HG02981 (cell line): ENCODE data around the gene SYT2.
A peak's percentile ranks its signal among the peaks of the same experiment; 100 is the strongest.
"Not testable (repeated sequence)": the region's sequence is repeated elsewhere in the genome, so short reads cannot be mapped to it uniquely, and the experiment has no call there.

Experiments
- ATAC-seq: cut with Tn5 transposase; IDR thresholded peaks from one replicate; pipeline ENCODE4 v1.9.1; 2021; ENCODE audit warnings: mild to moderate bottlenecking, moderate library complexity; ENCODE audit not compliant: unreplicated experiment

SYT2 gene

DNA sequence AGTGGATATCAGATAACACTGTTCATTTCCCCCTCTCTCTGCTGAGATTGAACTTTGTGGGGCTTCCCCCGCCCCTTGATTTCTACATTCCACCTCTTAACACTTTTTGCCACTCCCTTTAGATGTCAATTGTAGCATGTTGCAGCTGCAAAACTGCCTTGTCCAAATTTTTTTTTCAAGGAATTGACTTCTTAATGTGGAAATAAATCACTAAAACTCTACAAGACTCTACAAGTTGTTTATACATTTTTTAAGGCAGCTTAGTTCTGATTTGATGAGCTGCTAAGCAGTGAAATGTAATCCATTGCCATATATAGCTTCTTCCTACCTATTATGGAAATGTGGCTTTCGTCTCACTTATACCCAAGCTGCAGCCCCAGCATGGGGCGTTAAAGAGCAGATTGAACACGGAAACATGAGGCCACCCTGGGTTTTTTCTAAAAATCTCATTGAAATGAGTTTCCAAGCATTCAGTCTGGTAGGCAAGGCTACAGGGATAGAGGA is 132.2 kb downstream of the SYT2 start:
- no peak for ATAC-seq

DNA sequence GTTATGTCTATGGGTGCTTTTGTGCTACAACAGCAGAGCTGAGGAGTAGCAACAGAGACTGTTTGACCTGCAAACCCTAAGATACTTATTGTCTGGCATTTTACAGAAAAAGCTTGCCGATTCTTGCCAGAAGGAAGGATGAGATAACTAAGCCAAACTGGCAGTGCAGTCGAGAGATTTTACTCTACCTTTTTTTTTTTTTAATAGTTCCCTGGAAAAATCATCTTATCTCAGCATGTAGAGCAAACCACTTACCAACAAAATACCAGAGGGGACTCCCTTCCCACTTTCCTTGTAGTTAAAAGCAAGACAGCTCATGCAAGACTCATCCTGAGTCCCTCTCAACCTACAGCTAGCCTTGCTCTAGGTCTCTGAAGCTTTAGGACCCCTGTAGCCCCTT is 132.9 kb downstream of the SYT2 start:
- ATAC-seq = no peak

DNA sequence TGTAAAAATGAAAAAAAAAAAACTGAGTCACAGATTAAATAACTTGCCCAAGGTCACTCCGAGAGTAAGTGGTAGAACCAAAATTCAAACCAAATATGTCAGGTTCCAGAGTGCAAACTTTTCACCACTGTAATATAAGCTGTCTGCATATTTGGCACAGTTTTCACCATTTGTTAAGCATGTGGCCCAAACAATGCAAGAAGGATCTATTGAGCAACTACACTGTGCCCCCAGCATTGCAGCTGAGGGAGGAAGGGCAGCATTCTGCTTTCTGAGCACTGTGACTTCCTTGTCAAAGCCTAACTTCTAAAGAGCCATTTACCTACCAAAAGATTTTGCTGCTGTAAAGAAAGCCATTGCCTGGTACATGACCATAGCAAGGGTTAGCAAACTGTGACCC is 133.4 kb downstream of the SYT2 start:
- no peak for ATAC-seq

DNA sequence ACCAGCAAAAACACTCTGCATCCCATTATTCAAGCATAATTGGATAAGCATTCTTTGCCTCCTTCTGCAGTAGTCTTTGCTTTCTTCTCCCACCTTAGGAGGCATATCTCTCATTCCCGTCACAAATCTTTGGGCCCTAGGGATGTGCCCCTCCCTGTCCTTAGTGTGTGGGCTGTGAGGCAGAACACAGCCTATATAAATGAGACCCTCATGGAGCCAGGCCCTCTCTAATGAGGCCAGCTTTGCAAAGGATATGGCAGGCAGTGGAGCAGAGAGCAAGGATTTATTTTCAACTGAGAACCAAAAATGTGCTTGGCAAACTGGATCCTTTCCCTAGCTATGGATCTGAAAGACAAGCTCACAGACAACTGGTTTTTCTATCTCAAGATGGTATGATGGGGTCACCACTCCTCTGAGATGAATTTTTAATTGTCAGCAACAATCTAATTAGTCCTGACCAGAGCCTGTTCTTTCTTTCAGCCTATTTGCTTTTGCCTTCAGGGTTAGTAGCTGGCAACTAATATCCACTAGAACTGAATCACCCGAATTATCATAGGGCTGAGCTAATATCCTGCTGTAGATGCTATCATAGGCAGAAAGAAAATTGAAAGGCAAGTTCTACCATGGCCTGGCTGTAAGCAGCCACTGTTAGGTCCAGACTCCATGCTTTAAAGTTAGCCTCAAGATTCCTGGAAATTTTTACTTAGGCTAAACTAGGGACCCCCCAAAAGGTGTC is 134.2 kb downstream of the SYT2 start:
- no peak for ATAC-seq

DNA sequence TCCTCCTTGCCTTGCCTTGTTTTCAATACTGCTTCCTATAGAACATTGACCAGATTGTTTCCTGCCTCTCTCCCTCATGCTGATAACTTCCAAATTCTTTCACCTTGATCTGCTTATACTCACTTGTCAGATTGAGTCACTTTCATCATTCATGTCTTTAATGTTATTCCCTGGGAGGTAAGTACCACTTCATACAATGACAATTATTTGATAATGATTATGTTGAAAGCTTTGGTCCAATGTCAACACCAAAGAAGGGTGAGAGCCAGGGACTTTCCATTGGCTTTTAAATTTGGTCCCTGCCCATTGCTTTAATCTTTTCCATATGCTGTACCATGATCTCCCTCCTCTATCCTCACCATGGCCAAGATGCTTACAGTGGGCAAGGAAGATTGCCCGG is 137.4 kb downstream of the SYT2 start:
- ATAC-seq = no peak

DNA sequence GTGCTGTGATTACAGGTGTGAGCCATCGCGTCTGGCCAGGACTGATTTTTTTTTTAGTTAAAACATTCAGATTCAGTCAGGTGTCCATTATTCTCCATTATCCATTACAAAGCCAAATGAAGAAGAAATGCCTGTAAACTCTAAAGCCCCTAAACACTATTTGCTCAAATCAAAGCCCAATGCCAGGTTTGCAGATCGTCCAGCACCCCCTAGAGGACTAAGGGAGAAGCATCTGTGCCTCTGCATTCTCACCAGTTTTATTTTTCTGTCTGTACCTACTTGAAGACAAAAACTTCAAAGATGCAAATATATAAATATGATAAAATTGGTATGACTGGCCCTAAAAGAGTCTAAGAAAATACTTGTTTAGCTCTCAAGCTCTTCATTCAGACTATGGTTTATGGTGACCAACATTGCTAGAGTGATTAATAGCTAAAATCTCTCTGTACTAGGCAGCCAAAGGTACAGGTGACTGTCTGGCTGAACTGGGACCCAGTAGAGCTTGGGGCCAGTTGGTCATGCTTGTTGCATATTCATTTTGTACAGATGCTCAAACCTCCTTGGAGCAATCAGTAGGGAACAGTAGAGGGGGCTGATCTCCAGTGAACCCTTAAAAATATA is 138.4 kb downstream of the SYT2 start:
- no peak for ATAC-seq

DNA sequence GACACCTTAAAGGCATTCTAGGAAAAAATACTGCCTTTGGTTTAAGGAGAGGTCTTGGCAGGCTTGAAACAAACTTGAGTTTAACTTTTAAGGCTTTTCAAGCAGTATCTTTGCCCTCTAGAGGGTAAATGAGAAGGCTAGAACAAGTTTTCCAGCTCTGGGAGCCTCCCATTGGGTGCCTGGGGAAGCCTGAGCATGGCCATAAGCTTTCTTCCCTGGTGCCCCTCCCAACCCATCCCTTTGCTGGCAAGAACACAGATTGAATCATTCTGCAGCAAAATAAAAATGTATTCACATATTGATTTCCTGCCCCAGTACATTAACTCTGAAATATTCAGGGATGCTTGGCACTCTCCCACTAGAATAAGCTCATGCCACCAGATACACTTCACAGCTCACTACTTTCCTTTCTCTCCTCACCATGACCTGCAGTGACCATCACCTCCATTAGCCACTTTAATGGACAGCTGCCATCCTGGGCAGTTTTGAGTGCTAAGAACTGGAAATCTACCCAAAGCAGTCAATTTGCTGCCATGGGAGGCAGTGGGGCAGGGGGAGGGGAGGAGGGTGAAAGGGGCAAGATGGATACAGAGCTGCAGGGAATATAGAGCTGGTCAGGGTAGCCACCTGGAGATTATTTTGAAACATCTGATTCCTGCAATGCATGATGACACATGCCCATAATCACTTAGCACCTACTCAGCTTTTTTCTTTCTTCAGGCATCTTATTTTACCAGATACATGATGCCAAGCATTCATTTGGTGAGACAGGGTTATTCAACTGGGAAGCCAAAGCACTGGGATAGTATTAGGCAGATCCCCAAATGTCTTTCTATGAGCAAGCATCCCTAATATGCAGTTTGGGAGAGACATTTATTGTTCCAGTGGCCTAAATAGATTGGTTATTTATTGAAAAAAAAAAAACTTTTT is 140.6 kb downstream of the SYT2 start:
- no peak for ATAC-seq

DNA sequence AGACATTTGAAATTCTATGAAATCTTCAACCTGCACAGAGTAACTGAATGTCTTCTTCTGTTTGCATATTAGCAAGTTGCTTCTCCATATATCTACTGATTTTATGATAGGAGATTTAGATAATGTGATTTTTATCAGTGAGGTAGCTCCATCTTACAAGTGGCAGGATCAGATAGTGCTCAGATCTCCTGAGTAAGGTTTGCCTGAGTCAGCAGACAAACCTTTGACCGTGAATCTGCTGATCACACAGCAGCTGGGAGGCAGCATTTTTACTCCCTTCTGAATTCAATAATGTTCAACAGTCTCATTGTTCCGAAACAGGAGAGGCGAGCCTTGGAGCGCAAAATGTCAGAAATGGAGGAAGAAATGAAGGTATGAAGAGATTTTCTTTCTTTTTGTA is 141.4 kb downstream of the SYT2 start:
- ATAC-seq = no peak

DNA sequence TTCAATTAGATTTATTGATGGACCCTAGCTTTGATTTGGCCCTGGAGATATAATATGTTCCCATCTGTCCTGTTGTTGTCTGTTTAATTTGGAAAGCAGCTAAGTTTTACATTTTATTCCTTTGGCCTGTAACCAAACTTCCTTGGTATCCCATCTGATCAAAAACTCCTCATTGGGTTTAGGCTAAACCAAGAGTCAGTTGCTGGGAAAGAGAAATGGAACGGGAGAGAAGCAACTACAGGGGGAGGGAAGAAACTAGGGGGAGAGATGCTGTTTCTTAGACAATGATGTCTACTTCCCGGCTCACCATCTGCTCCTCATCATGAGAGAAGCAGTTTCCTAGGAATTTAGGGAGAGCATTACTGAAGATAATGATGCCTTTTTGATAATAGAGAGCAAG is 141.8 kb downstream of the SYT2 start:
- ATAC-seq = no peak

DNA sequence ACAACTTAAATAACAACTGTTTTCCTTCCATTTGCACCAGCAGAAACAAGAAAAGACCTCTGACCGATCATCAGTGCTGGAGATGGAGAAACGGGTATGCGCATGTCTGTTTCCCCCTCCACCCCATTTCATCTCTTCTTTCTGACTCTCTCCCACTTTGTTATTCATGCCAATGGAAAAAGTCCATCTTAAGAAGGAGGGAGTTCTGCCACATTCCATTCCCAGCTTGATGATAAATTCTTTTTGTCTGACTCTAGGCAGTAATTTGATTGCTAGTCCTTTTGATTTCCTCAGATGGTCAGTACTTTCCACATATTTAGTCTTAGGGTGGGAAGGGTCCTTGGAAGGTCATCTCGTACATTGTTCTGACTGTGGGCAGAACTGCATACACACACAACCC is 142.5 kb downstream of the SYT2 start:
- ATAC-seq = no peak

DNA sequence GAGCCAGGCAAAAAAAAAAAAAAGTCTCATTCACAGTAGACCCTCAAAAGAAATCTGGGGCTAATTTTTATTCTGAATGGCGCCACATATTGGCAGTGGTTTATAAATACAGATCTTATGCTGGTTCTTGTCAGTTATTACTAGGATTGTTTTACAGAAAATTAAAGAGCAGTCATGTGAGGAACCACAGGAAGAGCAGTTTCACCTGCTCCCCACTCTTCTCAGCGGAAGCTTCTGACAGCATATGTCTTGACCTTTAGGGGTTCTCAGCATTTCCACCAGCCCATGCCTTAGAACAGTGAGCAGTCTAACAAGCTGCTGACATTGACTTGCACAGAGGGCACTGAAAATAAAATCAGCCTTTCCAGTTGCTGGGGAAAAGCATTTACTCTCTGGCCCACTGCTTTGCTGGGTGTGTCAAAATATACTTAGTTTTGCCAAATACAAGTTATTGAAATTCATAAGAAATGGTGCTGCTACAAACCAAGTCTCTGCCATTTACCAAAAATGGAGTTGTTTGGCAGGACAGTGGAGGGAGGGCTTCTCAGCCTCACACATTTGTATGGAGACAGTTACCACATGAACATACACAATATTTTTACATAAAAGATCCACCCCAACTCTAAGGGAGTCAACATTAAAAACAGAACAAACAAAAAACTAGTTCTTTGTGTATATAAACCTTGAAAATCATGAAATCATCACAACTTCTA is 144.2 kb downstream of the SYT2 start:
- peak; percentile 74 for ATAC-seq

DNA sequence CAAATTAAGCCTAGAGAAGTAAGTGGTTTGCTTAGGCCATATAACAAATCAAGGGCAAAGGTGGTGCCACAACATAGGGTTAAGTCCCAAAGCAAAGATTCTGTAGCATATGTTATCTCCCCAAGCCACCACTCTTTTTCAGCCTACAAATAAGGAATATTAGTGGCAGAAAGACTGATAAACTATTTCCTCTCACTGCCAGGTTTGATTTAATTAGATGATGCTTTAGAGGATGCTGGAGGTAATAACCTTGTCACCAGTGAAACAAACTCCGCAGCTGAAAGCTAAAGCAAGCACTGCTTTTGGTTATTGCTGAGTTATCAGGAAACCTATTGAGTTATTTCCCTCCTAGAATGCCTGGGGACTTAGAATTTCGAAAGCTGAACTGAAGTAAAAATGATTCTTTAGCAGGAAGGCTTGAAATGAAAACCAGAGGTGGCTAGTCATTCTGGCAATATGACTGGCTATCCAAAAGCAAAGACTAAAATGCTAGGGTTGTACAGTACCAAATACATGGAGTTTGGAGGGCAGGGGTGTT is 145.2 kb downstream of the SYT2 start:
- no peak for ATAC-seq

DNA sequence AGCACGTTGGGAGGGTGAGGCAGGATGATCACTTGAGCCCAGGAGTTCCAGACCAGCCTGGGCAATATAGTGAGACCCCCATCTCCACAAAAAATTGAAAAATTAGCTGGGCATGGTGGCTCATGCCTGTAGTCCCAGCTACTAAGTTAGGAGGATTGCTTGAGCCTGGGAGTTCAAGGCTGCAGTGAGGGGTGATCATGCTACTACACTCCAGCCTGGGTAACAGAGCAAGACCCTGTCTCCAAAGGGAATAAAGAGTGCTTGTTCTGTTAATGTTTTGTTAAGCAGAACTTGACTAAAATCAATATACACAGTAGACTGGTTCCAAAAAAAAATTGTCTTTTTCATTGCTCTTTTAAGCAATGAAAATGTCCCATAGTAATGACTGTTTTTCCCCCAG is 146.4 kb downstream of the SYT2 start:
- no peak for ATAC-seq

DNA sequence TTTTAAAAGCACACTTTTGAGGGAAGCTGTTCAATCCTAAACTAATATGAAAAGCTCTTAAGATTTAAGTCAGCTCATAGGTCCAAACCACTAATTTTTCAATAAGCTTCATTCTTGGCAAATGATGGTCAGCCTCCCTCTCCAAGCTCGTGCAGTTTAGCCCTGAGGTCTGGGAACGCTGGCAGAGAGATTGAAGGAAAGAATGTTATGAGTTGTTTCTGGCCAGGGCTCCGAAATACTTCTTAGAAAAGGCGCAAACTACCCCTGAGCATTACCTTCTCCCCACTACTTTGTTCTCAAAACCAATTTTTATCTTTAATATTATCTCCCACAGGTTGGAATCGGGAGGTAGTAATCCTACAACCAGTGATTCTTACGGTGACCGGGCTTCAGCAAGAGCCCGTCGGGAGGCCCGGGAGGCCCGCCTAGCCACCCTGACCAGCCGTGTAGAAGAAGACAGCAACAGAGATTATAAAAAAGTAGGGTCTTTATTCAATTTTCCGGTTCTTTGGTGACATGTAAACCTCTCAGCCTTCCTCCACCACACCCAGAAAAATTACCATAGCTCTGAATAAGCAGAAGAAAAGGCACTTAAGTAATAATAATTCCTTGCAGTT is 147.7 kb downstream of the SYT2 start:
- no peak for ATAC-seq

DNA sequence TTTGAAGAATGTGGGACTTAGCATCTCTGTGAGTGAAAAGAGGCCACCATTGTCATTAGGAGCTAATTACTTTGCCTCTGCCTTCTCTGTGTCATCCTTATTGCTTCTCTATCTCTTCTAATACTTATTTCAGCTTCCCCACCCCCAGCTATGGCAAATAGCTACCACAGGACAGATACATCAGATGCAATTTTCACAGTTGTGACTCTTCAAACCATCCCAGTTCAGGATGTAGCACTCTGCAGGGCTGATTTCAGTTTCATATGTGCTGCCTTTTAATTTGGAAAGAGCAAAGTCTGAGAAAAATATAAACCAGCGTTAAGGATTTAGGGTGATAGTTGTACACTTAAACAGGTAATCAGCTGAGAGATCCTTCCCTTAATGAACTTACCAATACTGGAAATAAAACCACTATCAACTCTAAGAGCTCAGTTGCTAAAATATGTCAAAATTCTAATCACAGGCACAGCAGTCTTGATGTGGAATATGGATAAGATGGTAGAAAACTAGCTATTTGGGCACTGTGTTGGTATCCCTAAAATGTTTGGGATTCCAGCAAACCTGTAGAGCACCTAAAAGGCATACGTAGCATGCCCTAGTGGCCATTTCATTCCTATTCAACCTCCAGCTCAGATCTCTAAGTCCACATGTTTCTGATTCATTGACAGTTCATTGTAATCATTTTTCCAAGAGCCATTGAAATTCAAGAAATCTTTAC is 148.4 kb downstream of the SYT2 start:
- no peak for ATAC-seq

DNA sequence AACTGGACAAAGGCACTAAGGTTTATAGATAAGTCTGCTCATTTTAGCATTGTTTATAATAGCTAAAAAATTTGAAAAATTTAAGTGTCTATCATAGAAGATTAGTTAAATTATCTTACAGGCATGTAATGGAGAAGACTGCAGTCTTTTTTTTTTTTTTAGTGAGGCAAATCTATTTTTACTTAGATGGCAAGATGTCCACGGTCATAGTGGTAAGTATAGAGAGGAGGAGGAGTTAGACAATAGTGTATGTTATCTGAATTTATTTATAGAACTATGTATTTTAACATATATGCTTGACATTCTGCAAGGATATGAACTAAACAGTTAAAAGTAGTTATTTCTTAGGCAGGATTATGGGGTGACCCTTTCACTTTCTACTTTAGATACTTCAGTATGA is 149.0 kb downstream of the SYT2 start:
- no peak for ATAC-seq

DNA sequence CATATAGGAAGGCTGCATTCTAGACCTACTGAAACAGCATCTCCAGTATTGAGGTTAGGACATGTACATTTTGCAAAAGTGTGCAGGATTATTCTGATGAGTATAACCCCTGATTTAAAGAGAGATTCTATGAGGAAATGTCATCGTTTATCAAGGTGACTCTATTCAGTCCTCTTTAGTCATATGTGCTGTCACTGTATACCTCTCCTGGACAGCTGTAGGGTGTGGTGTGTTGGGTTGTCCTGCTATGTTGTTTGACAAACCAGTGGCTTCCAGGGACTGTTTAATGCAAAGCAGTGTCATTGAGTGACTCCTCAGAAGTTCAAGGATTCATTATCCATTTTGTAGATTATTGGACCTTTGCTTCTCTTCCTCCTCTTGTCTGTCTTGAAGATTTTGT is 152.6 kb downstream of the SYT2 start:
- ATAC-seq = not testable (repeated sequence)

DNA sequence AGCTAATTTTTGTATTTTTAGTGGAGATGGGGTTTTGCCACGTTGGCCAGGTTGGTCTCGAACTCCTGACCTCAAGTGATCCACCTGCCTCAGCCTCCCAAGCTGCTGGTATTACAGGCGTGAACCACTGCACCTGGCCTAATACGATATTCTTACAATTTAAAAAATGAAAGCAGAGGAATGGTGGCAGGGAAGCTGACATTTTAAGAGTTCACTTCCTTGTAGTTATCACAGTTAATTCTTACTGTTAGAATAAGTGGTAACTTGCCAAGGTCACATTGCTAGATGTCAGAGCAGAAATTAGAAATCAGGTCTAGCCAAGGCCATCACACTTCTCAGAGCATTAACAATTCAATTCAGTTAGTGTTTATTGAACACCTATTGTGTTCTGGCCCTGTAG is 154.2 kb downstream of the SYT2 start:
- ATAC-seq = not testable (repeated sequence)

DNA sequence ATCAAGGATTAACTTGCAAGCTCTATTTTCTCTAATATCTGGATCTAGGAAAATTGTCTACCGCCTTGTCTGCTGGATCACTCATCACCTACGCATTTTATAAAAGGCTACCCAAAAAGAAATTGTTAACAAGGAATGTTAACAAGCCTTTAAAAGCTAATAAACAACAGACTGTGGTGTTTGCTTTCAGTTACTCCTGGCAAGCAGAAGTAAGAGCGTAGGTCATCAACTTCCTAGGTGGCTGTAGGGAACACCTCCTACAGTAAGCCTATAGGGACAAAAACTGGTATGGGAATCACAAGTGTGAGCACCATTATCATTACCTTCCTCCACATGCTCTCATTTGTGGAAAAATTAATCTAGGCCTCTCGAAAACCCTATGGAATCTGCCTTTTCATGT is 155.6 kb downstream of the SYT2 start:
- ATAC-seq = not testable (repeated sequence)
